HG02623 (cell line): ENCODE data around the gene BAMBI.

Experiments used
- ATAC-seq: cut with Tn5 transposase; IDR thresholded peaks from one replicate; pipeline ENCODE4 v1.9.1; 2021; ENCODE audit warnings: moderate library complexity; ENCODE audit not compliant: unreplicated experiment

Gene BAMBI

DNA sequence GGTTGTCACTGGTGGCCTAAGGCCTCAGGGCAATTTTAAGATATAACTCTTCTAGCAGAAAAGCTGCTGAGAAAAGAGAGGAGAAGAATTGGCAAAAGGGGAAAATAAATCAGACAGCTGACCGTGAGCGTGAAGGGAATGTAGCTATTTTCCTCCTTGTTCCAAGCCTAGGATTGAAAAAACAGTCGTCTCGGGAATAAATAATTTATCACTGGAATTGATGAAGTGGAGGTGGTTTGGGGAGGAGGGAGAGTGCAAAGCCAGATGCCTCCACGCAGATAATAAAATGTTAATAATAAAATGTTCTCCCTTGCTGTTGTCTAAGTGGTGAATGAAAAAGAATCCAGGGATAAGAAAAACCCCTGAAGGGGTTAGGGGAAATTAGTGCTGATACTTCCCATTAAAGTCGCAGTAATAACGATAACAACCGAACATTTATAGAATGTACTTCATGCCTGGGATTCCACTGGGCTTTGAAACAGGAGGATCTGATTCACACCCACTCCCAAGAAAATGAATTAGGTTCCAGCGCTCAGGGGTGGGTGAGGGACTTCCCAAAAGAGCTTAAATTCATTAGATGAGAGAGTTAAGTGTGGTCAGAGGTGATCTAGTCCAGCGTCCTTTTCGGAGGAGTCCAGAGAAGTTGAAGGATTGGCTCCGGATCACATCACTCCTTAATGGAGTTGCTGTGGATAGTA is 27.3 kb downstream of the BAMBI start:
- no peak for ATAC-seq

DNA sequence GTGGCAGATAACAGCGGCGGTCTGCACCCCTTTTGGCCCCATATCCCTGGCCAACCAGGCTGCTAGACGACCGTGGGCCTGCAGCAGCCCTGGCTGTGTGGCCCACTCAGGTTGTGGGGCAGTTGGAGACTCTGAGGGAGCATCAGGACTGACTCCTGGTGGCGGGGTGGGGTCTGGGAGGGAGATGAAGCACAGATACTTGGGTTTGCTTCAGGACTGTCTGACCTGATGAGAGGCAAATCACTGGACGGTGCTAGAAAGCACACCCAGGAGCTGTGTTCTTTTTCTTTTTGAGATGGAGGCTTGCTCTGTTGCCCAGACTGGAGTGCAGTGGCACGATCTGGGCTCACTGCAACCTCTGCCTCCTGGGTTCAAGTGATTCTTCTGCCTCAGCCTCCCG is 28.2 kb downstream of the BAMBI start:
- ATAC-seq: no peak

DNA sequence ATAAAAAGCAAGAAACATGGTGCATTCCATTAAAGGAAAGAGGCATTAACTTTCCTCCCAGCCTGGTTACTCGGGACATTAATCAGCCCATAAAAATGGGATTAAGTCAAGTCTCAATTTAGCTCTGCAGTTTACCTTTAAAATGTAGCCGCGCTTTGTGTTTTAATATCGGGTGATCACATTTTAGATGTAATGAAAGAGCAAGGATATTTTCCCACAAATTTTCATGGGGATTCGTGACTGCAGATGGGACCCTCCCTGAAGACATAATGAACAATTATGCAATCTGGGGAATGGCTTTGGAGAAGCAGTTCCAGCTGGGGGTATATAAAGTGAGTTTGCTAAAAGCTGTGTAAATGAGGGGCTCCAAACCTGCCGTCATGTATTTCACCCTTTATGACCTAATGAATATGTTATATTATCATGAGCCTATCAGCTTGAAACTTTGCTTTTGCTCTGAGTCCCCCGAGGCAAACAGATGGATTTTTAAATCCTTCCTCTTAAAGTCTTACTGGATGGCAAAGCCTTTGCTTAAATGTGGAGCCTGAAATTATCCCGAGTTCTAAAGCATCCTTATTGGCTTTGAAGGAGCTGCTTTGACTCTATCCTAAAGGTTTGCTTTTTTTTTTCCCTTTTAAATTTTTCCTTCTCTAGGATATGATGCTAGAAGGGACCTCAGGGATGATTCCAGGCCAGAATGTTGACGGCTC is 31.8 kb downstream of the BAMBI start:
- no peak for ATAC-seq

DNA sequence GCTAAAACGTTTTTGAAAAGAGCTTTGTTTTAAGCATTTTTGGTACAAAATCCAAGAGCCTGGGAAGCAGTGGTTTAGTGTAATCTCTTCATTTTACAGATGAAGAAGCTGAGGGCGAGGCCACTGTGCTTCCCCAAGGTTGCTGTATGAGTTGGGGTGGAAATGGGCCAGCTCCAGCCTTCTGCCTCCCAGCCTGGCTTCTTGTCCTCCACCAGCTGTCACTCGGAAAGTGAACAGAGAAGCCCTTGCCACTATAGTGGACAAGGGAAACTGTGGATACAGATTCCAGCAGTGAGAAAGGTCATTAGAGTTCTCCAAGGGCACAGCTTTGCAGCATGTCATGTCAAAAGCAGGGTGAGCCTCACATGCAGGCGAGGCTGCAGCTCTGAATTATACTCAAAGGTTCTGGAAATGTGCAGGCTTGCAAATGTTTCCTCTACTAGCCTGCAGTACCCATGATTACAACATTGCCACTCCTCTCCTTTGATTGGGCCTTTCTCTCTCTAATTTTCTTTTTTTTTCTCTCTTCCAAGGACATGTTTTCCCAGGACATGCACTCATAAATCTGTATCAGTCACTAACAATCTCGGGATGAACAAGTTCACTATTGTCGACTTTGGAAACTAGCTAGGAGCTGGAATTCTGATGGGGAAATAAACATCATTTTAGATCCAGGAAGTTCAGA is 33.0 kb downstream of the BAMBI start:
- no peak for ATAC-seq

DNA sequence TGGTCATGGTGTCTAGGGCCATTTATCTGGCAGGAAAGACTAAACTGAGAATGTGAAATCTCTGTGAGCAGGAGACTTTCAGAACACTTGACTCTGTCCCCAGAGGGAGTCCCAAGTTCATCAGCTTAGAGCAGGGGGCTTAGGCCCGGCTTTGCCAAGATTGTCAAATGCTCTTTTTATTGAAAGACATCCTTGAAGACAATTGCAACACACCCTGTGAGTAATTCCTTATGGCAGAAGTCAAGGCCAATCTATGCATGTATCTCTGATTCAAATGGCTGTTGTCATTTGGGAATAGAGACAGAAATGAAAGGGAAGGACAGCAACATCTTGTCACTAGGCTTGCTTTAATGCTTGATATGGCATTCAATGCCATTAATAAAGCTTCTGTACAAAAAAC is 33.7 kb downstream of the BAMBI start:
- no peak for ATAC-seq

DNA sequence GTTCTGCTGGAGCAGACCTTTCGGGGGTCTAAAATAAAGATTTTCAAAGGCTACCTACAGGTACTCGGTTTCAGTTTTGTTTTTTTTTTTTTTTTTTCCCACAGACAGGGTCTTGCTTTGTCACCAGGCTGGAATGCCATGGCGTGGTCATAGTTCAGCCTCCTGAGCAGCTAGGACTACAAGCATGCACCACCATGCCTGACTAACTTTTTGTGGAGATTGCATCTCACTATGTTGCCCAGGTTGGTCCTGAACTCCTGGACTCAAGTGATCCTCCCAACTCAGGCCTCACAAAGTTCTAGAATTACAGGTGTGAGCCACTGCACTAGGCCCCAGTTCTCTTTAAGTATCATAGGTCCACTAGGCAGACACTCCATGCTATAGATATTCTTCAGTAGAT is 34.5 kb downstream of the BAMBI start:
- ATAC-seq: no peak

DNA sequence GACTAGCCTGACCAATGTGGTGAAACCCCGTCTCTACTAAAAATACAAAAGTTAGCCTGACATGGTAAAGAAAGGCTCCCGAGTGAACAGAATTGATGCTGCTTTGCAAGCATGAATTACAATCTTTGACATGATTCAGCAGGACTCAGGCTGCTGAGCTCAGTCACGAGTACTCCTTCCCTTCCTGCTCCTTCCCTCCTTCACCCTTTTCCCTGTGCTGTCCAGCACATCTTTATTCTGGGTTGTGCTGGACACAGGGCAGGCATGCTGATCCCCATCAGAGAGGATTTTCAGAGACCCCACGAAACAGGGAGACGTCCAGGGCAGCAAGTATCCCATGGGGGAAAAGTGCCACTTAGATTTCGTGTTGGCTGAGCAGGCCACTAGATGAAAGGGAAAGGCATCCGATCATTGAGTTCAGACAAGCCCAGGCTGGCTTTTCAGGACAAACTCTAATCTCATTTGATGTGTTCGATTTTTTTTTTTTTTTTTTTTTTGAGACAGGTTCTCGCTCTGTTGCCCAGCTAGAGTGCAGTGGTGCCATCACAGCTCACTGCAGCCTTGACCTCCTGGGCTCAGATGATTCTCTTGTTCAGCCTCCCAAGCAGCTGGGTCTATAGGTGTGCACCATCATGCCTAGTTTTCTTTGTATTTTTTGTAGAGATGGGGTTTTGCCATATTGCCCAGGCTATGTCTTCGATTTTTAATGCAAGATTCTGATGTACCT is 36.5 kb downstream of the BAMBI start:
- ATAC-seq: no peak

DNA sequence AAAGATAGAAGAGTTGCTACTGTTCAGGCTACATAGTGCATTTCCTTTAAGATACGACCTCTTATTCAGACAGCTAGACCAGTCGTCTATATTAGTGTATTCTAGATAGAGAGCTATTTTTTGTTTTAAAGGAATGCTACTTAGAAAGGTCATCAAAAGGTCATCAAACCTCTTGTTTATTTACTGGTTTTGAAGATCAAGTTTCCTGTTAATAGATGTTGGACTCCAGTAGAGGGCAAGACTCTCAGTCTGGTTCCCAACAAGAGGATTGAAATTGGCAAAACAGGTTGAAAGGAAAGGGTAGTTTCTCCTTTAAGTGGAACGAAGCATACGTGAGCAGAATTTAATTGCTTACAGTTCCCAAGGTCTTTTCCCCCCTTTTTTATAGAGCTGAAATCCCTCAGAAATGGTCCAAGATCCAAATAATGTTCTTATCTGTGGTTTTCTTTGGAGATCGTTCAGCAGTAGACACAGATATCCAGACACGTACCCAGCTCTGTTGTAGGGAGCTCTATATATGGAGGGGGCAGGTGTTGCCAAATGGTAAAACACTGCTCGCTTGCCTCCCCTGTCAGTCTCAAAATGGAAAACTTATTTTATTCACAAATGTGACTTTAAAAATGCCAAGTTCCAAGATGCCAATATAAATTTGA is 37.2 kb downstream of the BAMBI start:
- no peak for ATAC-seq

DNA sequence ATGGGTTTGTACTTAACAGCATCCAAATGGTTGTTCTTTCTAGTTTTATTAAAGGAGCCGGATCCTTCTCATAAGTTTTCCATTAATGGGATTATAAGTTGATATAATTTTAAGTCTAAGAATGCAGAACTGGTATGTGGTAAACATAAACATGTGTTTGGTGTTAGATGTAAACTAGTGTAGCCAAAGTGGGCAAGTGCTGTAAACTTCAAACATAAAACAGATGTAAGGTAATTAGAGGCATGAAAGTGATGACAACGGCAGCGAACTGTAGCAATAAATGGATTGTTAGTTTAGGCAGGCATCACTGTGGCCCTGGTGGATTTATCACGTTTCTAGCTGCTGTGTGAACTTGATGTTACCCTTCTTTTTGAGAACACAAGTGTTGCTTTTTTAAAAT is 37.9 kb downstream of the BAMBI start:
- ATAC-seq: no peak

DNA sequence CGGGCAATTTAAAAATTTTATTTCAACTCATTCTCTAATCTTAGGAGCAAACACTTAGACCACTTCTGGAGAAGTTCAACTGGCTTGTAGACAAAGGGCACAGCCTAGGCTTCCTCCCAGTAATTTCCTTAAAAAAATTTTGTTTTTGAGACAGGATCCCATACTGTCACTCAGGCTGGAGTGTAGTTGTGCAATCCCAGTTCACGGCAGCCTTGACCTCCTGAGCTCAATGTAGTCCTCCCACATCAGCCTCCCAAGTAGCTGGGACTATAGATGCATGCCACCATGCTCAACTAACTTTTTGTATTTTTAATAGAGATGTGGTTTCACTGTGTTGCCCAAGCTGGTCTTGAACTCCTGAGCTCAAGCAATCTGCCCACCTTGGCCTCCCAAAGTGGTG is 38.4 kb downstream of the BAMBI start:
- ATAC-seq: no peak

DNA sequence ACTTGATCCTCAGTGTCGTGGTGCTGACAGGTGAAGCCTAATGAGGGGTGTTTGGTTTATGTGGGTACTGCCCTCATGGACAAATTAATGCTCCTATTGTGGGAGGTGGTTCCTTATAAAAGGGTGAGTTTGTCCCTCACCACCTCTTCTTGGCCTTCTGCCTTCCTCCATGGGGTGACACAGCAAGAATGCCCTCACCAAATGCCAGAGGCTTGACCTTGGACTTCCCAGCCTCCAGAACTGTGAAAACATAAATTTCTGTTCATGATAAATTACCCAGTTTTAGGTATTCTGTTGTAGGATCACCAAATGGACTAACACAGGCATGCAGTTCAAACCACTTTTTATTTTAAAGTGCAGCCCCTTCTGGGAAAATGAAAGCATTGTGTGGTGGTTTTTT is 39.4 kb downstream of the BAMBI start:
- no peak for ATAC-seq

DNA sequence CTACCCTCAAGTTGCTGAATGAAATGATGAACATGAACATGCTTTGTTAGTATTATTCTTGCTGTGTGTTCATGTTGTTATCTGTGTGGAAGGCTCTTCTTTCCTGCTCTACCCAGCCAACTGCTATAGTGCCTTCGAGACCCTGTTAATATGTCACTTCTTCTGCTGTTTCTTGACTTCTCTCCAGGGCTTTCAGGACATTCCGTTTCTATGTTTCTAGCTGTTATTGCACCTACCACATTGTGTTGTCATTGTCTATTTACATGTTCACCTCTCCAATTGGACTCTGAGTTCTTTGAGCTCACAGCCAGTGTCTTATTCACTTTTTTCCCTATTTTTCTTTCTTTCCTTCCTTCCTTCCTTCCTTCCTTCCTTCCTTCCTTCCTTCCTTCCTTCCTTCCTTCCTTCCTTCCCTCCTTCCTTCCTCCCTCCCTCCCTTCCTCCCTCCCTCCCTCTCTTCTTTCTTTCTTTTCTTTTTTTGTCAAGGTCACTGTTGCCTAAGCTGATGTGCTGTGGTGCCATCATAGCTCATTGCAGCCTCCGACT is 40.4 kb downstream of the BAMBI start:
- no peak for ATAC-seq

DNA sequence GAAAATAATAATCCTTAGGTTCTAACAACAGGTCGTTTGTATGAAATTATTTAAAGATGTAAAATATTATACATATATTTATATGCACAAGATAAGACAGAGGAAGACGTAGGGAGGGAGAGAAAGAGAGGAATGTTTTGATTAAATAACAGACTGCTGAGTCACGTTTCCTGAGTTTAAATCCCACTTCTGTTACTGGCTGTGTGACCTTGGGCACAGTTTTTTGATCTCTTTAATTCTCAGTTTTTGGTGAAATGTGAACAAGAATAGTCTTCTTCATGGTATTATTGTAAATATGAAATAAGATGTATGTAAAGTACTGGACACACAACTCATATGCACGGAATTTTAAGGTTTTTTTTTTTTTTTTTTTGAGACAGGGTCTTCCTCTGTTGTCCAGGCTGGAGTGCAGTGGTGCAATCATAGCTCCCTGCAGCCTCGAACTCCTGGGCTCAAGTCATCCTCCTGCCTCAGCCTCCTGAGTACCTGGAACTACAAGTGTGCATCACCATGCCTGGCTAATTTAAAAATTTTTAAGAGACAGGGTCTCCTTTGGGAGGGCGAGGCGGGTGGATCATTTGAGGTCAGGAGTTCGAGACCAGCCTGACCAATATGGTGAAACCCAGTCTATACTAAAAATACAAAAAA is 42.6 kb downstream of the BAMBI start:
- no peak for ATAC-seq

DNA sequence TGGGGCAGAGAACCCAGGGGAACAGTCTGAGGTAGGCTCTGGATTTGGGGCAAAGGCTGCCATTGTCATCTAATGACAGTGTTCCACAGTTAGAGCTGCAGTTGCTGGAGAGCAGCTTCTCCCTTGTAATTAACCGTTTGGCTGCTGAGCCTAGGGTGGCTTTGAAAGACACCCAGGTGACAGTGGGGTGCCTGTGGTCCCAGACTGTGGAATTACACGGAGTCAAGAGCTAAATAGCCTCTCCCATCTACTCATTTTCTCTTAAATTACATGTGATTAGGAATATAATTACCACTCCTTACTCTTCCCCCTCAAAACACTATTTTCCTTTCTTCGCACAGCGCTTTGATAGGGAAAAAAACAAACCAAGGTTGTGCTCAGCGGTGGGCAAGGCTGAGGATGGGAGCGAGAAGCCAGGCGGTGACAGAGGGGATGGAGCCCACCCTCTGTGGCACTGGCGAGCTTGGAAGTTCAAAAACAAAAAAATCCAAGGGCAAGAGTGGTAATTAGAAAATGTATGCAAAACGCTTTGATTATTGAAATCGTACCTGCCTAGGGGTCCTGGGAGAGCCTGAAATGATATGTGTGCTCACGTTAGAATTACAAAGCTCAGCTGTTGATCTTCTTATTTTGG is 44.1 kb downstream of the BAMBI start:
- ATAC-seq: no peak

DNA sequence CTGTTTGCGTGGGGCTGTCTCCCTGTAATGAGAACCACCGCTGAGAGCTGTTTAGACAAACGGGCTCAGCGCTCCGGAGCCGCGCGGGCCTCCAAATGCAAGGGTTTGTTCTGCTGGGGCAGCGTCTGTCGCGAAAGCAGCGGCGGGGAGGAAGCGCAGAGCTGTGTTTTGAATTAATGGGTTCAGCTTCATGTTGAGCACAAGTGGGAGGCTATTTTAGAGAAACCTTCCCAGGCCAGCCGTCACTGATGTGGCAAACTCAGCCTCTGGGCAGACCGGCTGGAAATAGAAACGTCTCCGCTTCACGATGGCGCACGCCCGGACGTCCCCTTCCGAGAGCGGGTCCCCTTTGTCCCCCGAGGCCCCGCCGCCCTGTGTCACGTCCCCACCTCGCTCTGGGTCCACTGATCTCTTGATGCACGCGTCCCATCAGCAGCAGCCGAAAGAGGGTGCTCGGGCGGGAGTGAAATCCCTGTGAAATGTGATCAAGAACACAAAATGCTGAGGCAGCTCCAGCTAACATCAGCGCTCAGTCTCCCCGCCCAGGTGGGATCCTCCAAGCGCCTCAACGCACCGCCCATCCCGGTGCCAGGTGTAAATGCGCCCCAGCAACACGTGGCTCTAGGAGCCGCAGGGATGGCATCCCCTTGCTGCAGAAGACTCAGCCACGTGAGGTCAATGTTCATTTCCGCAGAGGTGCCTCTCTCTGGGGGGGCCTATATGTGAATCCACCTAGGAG is 44.9 kb downstream of the BAMBI start:
- no peak for ATAC-seq

DNA sequence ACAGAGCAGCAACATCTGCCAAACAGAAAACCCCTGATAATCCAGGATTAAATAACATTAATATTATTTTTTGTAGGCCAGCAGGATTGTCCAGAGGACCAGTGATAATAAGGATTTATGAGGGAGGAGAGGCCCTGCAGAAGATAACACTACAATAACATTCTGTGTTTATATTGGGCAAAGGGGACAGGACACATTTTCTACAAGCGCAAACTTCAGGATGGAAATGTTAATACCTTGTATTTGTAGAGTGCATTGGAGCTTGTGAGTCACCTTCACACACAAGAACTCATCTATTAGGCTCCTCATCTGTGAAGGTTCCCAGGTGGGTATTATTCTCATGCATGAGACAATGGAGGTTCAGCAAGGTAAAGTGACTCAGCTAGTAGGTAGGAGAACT is 51.0 kb downstream of the BAMBI start:
- no peak for ATAC-seq

DNA sequence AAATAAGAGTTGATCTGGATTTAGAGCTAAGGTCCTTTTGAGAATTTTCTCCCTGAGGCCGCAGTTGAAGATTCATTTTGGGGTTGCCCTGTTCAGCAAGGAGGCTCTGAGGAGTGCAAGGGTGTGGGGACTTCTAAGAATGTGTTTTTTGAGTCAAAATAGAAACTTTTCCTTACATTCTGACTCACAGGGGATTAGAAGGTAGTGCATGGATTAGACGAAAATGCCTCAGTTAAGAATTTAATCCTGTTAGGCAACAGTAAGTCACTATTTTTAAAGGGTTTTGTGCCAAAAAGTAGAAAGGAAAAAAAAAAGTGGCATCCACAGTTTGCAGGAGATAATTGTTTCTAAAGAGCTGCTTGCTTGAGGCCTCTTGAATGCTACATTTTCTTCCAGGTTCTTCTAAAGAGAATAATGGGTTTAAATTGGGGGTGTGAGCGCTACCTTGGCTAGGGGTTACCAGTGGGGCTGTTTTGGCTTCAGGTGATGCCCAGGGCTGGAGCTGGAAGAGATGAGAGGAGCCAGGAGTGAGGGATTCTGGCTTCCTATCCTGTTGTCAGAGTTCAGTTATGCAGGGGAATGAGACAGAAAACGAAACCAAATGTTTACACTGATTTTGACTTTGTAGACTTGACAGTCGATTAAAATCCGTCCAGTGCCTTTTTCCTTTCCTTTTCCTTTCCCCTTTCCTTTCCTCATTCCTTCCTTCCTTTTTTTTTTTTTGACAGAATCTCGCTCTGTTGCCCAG is 52.9 kb downstream of the BAMBI start:
- ATAC-seq: no peak

DNA sequence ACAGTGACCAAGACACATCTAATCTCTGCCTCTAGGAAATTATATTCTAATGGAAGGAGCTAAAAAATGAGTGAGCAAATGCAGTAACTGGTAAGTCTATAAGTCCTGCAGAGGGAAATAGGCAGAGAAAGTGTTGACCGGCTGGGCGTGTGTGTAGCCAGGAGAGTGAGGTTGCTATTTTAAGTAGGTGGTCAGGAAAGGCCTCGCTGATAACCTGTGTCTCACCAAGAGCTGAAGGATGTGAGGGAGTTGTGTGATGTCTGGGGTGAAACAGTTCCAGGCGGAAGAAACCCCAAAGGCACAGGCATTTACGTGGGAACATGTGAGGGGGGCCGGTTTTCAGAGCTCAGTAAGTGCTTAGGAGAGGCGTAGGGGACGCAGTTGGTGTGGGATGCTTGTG is 54.8 kb downstream of the BAMBI start:
- no peak for ATAC-seq
